Endodermal cell (in vitro differentiated cells): ENCODE data around the gene WDR43. TPM values are rescaled to one million over a fixed set of nuclear protein-coding genes. Genes with fewer than 3 reads are reported as not detected.

Experiments
- DNase-seq: peaks from one replicate; pipeline ENCODE4 v3.0.0-alpha.2; 2017
- H3K27ac ChIP-seq: 2 replicates; pipeline ENCODE4 v1.5.1; 2013; ENCODE audit warnings: mild to moderate bottlenecking, low read depth, low read length, moderate library complexity
- H3K27me3 ChIP-seq: 2 replicates; pipeline ENCODE4 v1.6.1; 2013; ENCODE audit warnings: mild to moderate bottlenecking, low read length, moderate library complexity; ENCODE audit not compliant: insufficient read depth, control insufficient read depth, poor library complexity, severe bottlenecking
- H3K36me3 ChIP-seq: 2 replicates; pipeline ENCODE4 v1.7.0; 2013; ENCODE audit warnings: mild to moderate bottlenecking, low read length, moderate library complexity; ENCODE audit not compliant: control insufficient read depth, insufficient read depth
- H3K4me1 ChIP-seq: one replicate; pipeline ENCODE4 v1.7.0; 2013; ENCODE audit warnings: low read length; ENCODE audit not compliant: control insufficient read depth, insufficient read depth
- H3K4me3 ChIP-seq: 2 replicates; pipeline ENCODE4 v1.5.1; 2013; ENCODE audit warnings: mild to moderate bottlenecking, low read length, moderate library complexity
- H3K9ac ChIP-seq: 2 replicates; pipeline ENCODE4 v1.6.1; 2013; ENCODE audit warnings: mild to moderate bottlenecking, low read length, moderate library complexity; ENCODE audit not compliant: poor library complexity, severe bottlenecking; ENCODE audit errors: extremely low read depth
- H3K9me3 ChIP-seq: 2 replicates; pipeline ENCODE4 v1.6.1; 2013; ENCODE audit warnings: mild to moderate bottlenecking, low read length, moderate library complexity; ENCODE audit not compliant: control insufficient read depth
- H3K27ac Mint-ChIP-seq: 2 replicates; pipeline ENCODE4 v1.8.0; 2020; ENCODE audit warnings: mixed read lengths
- H3K27me3 Mint-ChIP-seq: 2 replicates; pipeline ENCODE4 v1.8.0; 2021; ENCODE audit warnings: mild to moderate bottlenecking, mixed read lengths; ENCODE audit not compliant: insufficient read depth
- H3K36me3 Mint-ChIP-seq: 2 replicates; pipeline ENCODE4 v1.8.0; 2020; ENCODE audit warnings: low read depth, mixed read lengths
- H3K4me1 Mint-ChIP-seq: 2 replicates; pipeline ENCODE4 v1.8.0; 2020; ENCODE audit warnings: mixed read lengths
- H3K4me3 Mint-ChIP-seq: 2 replicates; pipeline ENCODE4 v1.8.0; 2020; ENCODE audit warnings: mild to moderate bottlenecking, moderate library complexity, mixed read lengths
- H3K9me3 Mint-ChIP-seq: 2 replicates; pipeline ENCODE4 v1.8.0; 2020; ENCODE audit warnings: mild to moderate bottlenecking, mixed read lengths
- WGBS, 2 experiments: methylation state at CpG; one replicate each; pipeline versions ENCODE4 v1.1.5 to v1.1.7; 2013; ENCODE audit warnings: missing lambda C conversion rate in 2 of 2, mixed read lengths in 1 of 2; ENCODE audit not compliant: insufficient coverage in 1 of 2, insufficient read length in 1 of 2; 5-methylcytosine and 5-hydroxymethylcytosine counted together
- total RNA-seq, 2 donors: library from RNA; stranded (reverse); fragmentation: NEBNext Ultra II Directional in 1 of 2; extraction: Animal tissue kit (Norgen Biotek cat#: 25700) in 1 of 2; gene quantifications; 2 replicates in 1 of 2; 3 replicates in 1 of 2; pipeline ENCODE4 v1.2.1, GENCODE V29; 2021
- TF ChIP-seq, protein P1 (sequence below): fragments of 200-600 bp; sonication (generic); conservative IDR thresholded peaks from 2 replicates; pipeline ENCODE4 v1.5.0; 2021; ENCODE audit warnings: antibody characterized with exemption, mild to moderate bottlenecking

WDR43 gene
- total RNA-seq, 2 donors from 2014 or later = 64.3 to 77.7 TPM

DNA sequence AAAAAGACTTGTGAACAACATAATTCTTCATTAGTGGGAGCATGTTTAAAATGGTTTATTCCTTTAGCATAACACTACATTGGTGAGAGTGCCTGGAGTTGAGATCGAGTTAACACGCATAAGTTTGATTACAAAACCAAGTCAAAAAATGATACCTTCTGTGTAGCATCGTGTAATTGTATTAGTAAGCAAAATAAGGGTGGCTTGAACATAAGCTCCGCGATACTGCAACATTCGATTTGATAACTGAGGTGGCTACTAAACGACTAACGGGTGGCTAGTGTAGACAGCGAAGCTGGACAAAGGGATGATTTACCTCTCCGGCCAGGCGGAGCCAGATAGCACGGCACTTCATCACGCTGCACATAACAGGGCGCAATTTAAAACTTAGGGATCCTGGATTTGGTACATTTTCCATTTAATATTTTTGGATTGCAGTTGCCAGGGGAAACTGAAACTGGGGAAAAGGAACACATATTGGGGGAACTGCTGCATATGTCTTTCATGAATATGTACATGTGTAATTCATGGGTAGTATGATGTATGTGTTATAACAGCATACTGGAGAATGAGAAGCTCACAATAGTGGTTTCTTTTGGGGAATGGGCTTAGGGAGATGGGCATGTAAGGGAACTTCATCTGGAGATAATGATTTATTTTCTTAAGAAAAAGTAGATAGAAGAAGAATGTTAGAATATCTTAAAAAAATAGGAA is 50.2 kb downstream of the WDR43 start:
- peaks cover 24% of the 10 kb centered on the region for H3K9me3 Mint-ChIP-seq
- H3K9me3 ChIP-seq = peaks cover 32% of the 10 kb centered on the region
- H3K4me1 Mint-ChIP-seq = no peaks in the 10 kb centered on the region
- no peaks in the 10 kb centered on the region for H3K27me3 ChIP-seq
- peaks cover 86% of the 10 kb centered on the region for H3K36me3 Mint-ChIP-seq
- H3K36me3 ChIP-seq = peaks cover 92% of the 10 kb centered on the region
- H3K27ac ChIP-seq = no peak overlapping the region
- no peaks in the 10 kb centered on the region for H3K4me1 ChIP-seq
- no peak overlapping the region for H3K9ac ChIP-seq
- WGBS, 2 experiments = 85 to 87% methylated on average over 14 of the region's 14 CpGs
- no peak for DNase-seq
- no peaks in the 10 kb centered on the region for H3K27me3 Mint-ChIP-seq
- H3K4me3 ChIP-seq = no peak overlapping the region
- H3K4me3 Mint-ChIP-seq = no peak overlapping the region
- TF ChIP-seq, protein P1, sequence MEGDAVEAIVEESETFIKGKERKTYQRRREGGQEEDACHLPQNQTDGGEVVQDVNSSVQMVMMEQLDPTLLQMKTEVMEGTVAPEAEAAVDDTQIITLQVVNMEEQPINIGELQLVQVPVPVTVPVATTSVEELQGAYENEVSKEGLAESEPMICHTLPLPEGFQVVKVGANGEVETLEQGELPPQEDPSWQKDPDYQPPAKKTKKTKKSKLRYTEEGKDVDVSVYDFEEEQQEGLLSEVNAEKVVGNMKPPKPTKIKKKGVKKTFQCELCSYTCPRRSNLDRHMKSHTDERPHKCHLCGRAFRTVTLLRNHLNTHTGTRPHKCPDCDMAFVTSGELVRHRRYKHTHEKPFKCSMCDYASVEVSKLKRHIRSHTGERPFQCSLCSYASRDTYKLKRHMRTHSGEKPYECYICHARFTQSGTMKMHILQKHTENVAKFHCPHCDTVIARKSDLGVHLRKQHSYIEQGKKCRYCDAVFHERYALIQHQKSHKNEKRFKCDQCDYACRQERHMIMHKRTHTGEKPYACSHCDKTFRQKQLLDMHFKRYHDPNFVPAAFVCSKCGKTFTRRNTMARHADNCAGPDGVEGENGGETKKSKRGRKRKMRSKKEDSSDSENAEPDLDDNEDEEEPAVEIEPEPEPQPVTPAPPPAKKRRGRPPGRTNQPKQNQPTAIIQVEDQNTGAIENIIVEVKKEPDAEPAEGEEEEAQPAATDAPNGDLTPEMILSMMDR = no peak
- H3K27ac Mint-ChIP-seq = no peak overlapping the region

DNA sequence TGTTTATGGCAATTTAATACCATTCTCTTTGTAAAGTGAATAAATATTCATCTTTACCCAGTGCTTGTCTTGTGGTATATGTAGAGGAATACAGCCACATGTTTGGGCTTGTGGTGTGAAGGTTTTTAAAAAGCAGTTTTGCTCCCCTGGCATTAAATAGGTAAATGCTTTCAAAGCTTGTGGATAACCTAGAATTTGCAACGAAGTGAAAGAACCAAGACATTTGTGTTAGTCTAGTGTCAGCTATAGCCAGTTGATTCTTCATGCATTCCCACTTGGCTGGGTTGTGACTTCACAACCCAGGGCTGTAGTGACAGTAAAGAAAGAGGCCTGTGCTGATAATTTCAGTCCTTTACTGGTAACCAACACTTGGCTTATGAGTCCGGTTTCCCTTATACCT is 53.7 kb downstream of the WDR43 start:
- TF ChIP-seq, protein P1 = no peak
- 99 to 100% methylated on average over 1 to 2 of the region's 2 CpGs for WGBS, 2 experiments
- Mint-ChIP-seq H3K4me3 (no peak overlapping the region), H3K9me3 (peaks cover 31% of the 10 kb centered on the region), H3K36me3 (peaks cover 65% of the 10 kb centered on the region), H3K27me3 (no peaks in the 10 kb centered on the region), H3K27ac (no peak overlapping the region), H3K4me1 (peaks cover 12% of the 10 kb centered on the region)
- no peak overlapping the region for H3K27ac ChIP-seq
- H3K36me3 ChIP-seq = peaks cover 67% of the 10 kb centered on the region
- H3K4me3 ChIP-seq = peak overlapping the region; percentile 44
- no peak for DNase-seq
- no peak overlapping the region for H3K9ac ChIP-seq
- no peaks in the 10 kb centered on the region for H3K4me1 ChIP-seq
- H3K27me3 ChIP-seq = no peaks in the 10 kb centered on the region
- peaks cover 38% of the 10 kb centered on the region for H3K9me3 ChIP-seq

DNA sequence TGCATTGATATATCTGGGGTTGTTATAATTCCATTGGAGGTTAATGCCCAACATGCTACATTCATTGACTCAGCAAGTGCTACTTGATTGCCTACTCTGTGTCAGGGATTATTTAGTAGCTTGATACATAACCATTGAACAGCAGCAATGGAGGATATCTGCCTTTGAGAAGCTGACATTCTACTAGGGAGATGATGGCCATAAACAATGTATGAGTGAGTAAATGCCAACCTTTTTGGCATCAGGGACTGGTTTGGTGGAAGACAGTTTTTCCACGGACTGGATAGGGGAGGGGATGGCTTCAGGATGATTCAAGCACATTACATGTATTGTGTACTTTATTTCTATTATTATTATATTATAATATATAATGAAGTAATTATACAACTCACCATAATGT is 54.7 kb downstream of the WDR43 start:
- H3K27ac ChIP-seq = no peak overlapping the region
- TF ChIP-seq, protein P1 = no peak
- peaks cover 38% of the 10 kb centered on the region for H3K9me3 ChIP-seq
- H3K36me3 Mint-ChIP-seq = peaks cover 55% of the 10 kb centered on the region
- no peaks in the 10 kb centered on the region for H3K4me1 ChIP-seq
- H3K4me3 Mint-ChIP-seq = no peak overlapping the region
- H3K9me3 Mint-ChIP-seq = peaks cover 31% of the 10 kb centered on the region
- H3K27ac Mint-ChIP-seq = no peak overlapping the region
- peak overlapping the region; percentile 44 for H3K4me3 ChIP-seq
- H3K36me3 ChIP-seq = peaks cover 57% of the 10 kb centered on the region
- peaks cover 12% of the 10 kb centered on the region for H3K4me1 Mint-ChIP-seq
- H3K27me3 Mint-ChIP-seq = no peaks in the 10 kb centered on the region
- 100% methylated on average over 1 of the region's 1 CpG; no CpG with 5 or more reads in 1 of the 2 experiments for WGBS, 2 experiments
- H3K27me3 ChIP-seq = no peaks in the 10 kb centered on the region
- H3K9ac ChIP-seq = no peak overlapping the region
- DNase-seq = no peak
